Measurements from ENCODE around the gene AHCYL1. TPM values are rescaled to one million over a fixed set of nuclear protein-coding genes. Genes with fewer than 3 reads are reported as not detected.

The AHCYL1 gene
- total RNA-seq (2022; extraction: Qiagen RNA extraction) = 43.4 to 49.8 TPM (median 47.5 TPM) in 5 replicates

GRCh38 chr1:109984456-109985246 lies at the start of gene AHCYL1:
Gene AHCYL1 (plus strand): TSS chr1:109984765. CDS start chr1:109985053, 288 bp downstream.

GRCh38 chr1:110034451-110035235 lies 50.1 kb downstream of the AHCYL1 start, which contains the start of gene STRIP1:
Gene STRIP1 (plus strand): TSS chr1:110034624. CDS start chr1:110034638, 14 bp downstream.

GRCh38 chr1:110070671-110071242 lies 86.2 kb downstream of the AHCYL1 start, which contains the start of gene ALX3:
Gene ALX3 (minus strand): TSS chr1:110070672. CDS start chr1:110070612, 60 bp downstream.

Other genes starting within 250 kb of the AHCYL1 start
- gene GSTM3, start 243.7 kb upstream of the AHCYL1 start, total RNA-seq (2022; extraction: Qiagen RNA extraction) = 22.7 to 32.0 TPM (median 24.0 TPM) in 5 replicates
- 0.59 to 0.79 TPM (median 0.76 TPM) in 5 replicates for gene EPS8L3, start 220.8 kb upstream of the AHCYL1 start, total RNA-seq (2022; extraction: Qiagen RNA extraction)
- 14.3 to 17.0 TPM (median 16.7 TPM) in 5 replicates for gene CSF1, start 73.9 kb upstream of the AHCYL1 start, total RNA-seq (2022; extraction: Qiagen RNA extraction)
- 11.2 to 14.0 TPM (median 12.2 TPM) in 5 replicates for gene STRIP1, start 49.9 kb downstream of the AHCYL1 start, total RNA-seq (2022; extraction: Qiagen RNA extraction)
- gene ALX3, start 85.9 kb downstream of the AHCYL1 start, total RNA-seq (2022; extraction: Qiagen RNA extraction) = not detected in 5 replicates
- 0.03 to 0.08 TPM in 2 of 5 replicates, not detected in the others for gene UBL4B, start 127.7 kb downstream of the AHCYL1 start, total RNA-seq (2022; extraction: Qiagen RNA extraction)
- gene SLC6A17, start 165.7 kb downstream of the AHCYL1 start, total RNA-seq (2022; extraction: Qiagen RNA extraction) = 5.3 to 5.9 TPM (median 5.6 TPM) in 5 replicates
- 2.8 to 4.3 TPM (median 3.8 TPM) in 5 replicates for gene KCNC4, start 225.5 kb downstream of the AHCYL1 start, total RNA-seq (2022; extraction: Qiagen RNA extraction)

All from A549 treated with AZD2906 at 1 μM for 4 hours (cell line).